SK-N-SH (cell line): ENCODE results near the gene EIF2B4. TPM values are rescaled to one million over a fixed set of nuclear protein-coding genes. Genes with fewer than 3 reads are reported as not detected.

Experiments
- CTCF ChIA-PET: fragments of 300-600, 350-600 bp; formaldehyde crosslinking; extraction: SDS; loops from one replicate; lab custom pipeline; 2021; lab: Yijun Ruan, JAX
- POLR2A ChIA-PET: fragments of 350-600 bp; sonication (Branson Sonifier 250); formaldehyde crosslinking; extraction: SDS; loops from one replicate; lab custom pipeline; 2020; ENCODE audit warnings: antibody characterized with exemption, inconsistent platforms; lab: Yijun Ruan, JAX
- DNase-seq: peaks from one replicate; pipeline ENCODE4 v3.0.0; 2012
- H2AFZ ChIP-seq: fragments of 200-600 bp; sonication (generic); 2 replicates; pipeline ENCODE4 v1.8.1; 2016; ENCODE audit warnings: antibody characterized with exemption, mild to moderate bottlenecking, low read depth
- H3F3A ChIP-seq: fragments of 200-600 bp; sonication (generic); replicated peaks from 2 replicates; pipeline ENCODE3; 2016; ENCODE audit warnings: antibody characterized with exemption, mild to moderate bottlenecking; ENCODE audit not compliant: insufficient read depth
- H3K27ac ChIP-seq, 2 experiments: fragments of 200-500 bp in 1 of 2; fragments of 200-600 bp in 1 of 2; sonication (Bioruptor generic) in 1 of 2; sonication (generic), shearing (Covaris generic) in 1 of 2; 2 replicates each; pipeline versions ENCODE4 v1.5.1 to v1.6.1; 2014 to 2016; ENCODE audit warnings: low read depth in 2 of 2, inconsistent platforms in 1 of 2, low read length in 1 of 2, mild to moderate bottlenecking in 1 of 2, mixed read lengths in 1 of 2
- H3K27me3 ChIP-seq: fragments of 200-600 bp; sonication (generic), shearing (Covaris generic); 2 replicates; pipeline ENCODE4 v1.6.1; 2016; ENCODE audit warnings: mixed run types; ENCODE audit not compliant: insufficient read depth
- H3K36me3 ChIP-seq, 2 experiments: fragments of 200-500 bp in 1 of 2; fragments of 200-600 bp in 1 of 2; sonication (Bioruptor generic) in 1 of 2; sonication (generic) in 1 of 2; replicated peaks in 1 of 2; 2 replicates each; pipeline versions ENCODE3 to v1.5.1; 2014 to 2016; ENCODE audit warnings: low read length in 1 of 2, mild to moderate bottlenecking in 1 of 2; ENCODE audit not compliant: insufficient read depth in 2 of 2, control insufficient read depth in 1 of 2
- H3K4me1 ChIP-seq, 2 experiments: fragments of 200-500 bp in 1 of 2; fragments of 200-600 bp in 1 of 2; sonication (Bioruptor generic) in 1 of 2; sonication (generic), shearing (Covaris generic) in 1 of 2; 2 replicates each; pipeline versions ENCODE4 v1.5.1 to v1.6.1; 2014 to 2016; ENCODE audit warnings: low read depth in 1 of 2, low read length in 1 of 2, mixed run types in 1 of 2; ENCODE audit not compliant: insufficient read depth in 2 of 2, control insufficient read depth in 1 of 2
- H3K4me2 ChIP-seq: fragments of 200-600 bp; sonication (generic), shearing (Covaris generic); 2 replicates; pipeline ENCODE4 v1.6.1; 2017; ENCODE audit warnings: mixed run types
- H3K4me3 ChIP-seq, 2 experiments: fragments of 200-500 bp in 1 of 2; fragments of 200-600 bp in 1 of 2; sonication (Bioruptor generic) in 1 of 2; sonication (generic), shearing (Covaris generic) in 1 of 2; 2 replicates each; pipeline versions ENCODE4 v1.5.1 to v1.8.1; 2014 to 2016; ENCODE audit warnings: low read depth in 2 of 2, inconsistent platforms in 1 of 2, low read length in 1 of 2, mild to moderate bottlenecking in 1 of 2, mixed read lengths in 1 of 2, moderate library complexity in 1 of 2
- H3K79me2 ChIP-seq: fragments of 200-600 bp; sonication (generic); 2 replicates; pipeline ENCODE4 v1.8.1; 2017; ENCODE audit warnings: mild to moderate bottlenecking; ENCODE audit not compliant: insufficient read depth
- H3K9ac ChIP-seq: fragments of 200-600 bp; sonication (generic); 2 replicates; pipeline ENCODE4 v1.6.1; 2017; ENCODE audit warnings: mixed run types
- H3K9me2 ChIP-seq: fragments of 200-600 bp; sonication (generic); 2 replicates; pipeline ENCODE4 v1.6.1; 2017; ENCODE audit warnings: mixed run types
- H3K9me3 ChIP-seq: fragments of 200-600 bp; sonication (generic); 2 replicates; pipeline ENCODE4 v1.6.1; 2017; ENCODE audit warnings: mixed run types, mild to moderate bottlenecking, moderate library complexity
- H4K20me1 ChIP-seq: fragments of 200-600 bp; sonication (generic); 2 replicates; pipeline ENCODE4 v1.6.1; 2017; ENCODE audit warnings: mild to moderate bottlenecking, mixed run types; ENCODE audit not compliant: insufficient read depth
- EP300 ChIP-seq, 2 experiments: IDR thresholded peaks; 2 replicates each; pipeline versions ENCODE4 v1.4.0 to v1.6.1; 2012; ENCODE audit warnings: borderline replicate concordance in 1 of 2, low read depth in 1 of 2, low read length in 1 of 2
- FOSL2 ChIP-seq: IDR thresholded peaks from 2 replicates; pipeline ENCODE4 v1.4.0; 2012; ENCODE audit warnings: low read depth, mild to moderate bottlenecking, moderate library complexity, borderline replicate concordance
- FOXJ3 ChIP-seq: sonication (generic); formaldehyde crosslinking; IDR thresholded peaks from 2 replicates; pipeline ENCODE4 v1.5.1; 2020; ENCODE audit warnings: mild to moderate bottlenecking, missing genetic modification reagents
- RCOR1 ChIP-seq: fragments of 150-350 bp; IDR thresholded peaks from 2 replicates; pipeline ENCODE4 v1.6.1; 2017; ENCODE audit warnings: antibody characterized with exemption, low read length
- RFX5 ChIP-seq: IDR thresholded peaks from 2 replicates; pipeline ENCODE4 v1.6.1; 2012; ENCODE audit warnings: mild to moderate bottlenecking, improper control_type of control experiment, low read length
- SMC3 ChIP-seq: IDR thresholded peaks from 2 replicates; pipeline ENCODE4 v1.6.1; 2012; ENCODE audit warnings: low read depth, low read length, improper control_type of control experiment
- TCF12 ChIP-seq: IDR thresholded peaks from 2 replicates; pipeline ENCODE4 v1.4.0; 2012
- YY1 ChIP-seq: IDR thresholded peaks from 2 replicates; pipeline ENCODE4 v1.4.0; 2012; ENCODE audit warnings: low read depth, mild to moderate bottlenecking
- WGBS: methylation state at CpG from one replicate; pipeline ENCODE4 v1.1.6; 2017; ENCODE audit warnings: low lambda C conversion rate; 5-methylcytosine and 5-hydroxymethylcytosine counted together
- polyA plus RNA-seq, 3 experiments: library from polyadenylated mRNA; depleted of rRNA; stranded (reverse); fragments of >200 nt; gene quantifications; 2 replicates each; pipeline ENCODE4 v1.2.3, GENCODE V29; 2012
- TF ChIP-seq, protein P1 (sequence below): IDR thresholded peaks from 2 replicates; pipeline ENCODE4; 2012
- TF ChIP-seq, protein P2 (sequence below): IDR thresholded peaks from 2 replicates; pipeline ENCODE4 v1.4.0; 2012; ENCODE audit warnings: low read depth, borderline replicate concordance
- TF ChIP-seq, protein P3 (sequence below): IDR thresholded peaks from 2 replicates; pipeline ENCODE4 v1.4.0; 2012; ENCODE audit warnings: low read depth, borderline replicate concordance
- TF ChIP-seq, protein P4 (sequence below): IDR thresholded peaks from 2 replicates; pipeline ENCODE4 v1.4.0; 2012; ENCODE audit warnings: low read depth

EIF2B4 gene
- polyA plus RNA-seq, 1 of the 3 experiments (the other 2 are of a cell fraction): 51.7 TPM

GRCh38 chr2:27379383-27379835 is 9.3 kb upstream of the EIF2B4 start:
- Histone ChIP-seq H3K9me2 (no peaks in the 10 kb centered on the region), H4K20me1 (peaks cover 4% of the 10 kb centered on the region; the same call in 1 of the 2 replicates), H3F3A (peaks cover 39% of the 10 kb centered on the region), H3K79me2 (peaks cover 36% of the 10 kb centered on the region), H3K4me3 (peak overlapping the region; percentile 80 to 86), H3K9ac (peak overlapping the region; percentile 77), H3K27me3 (no peaks in the 10 kb centered on the region), H2AFZ (no peak overlapping the region), H3K4me2 (peak overlapping the region; percentile 89)
- no peak for DNase-seq
- 63% methylated on average over 2 of the region's 2 CpGs for WGBS
- TF ChIP-seq RCOR1: peak; percentile 6; the same call in 1 of the 2 replicates
- TF ChIP-seq, protein P1, sequence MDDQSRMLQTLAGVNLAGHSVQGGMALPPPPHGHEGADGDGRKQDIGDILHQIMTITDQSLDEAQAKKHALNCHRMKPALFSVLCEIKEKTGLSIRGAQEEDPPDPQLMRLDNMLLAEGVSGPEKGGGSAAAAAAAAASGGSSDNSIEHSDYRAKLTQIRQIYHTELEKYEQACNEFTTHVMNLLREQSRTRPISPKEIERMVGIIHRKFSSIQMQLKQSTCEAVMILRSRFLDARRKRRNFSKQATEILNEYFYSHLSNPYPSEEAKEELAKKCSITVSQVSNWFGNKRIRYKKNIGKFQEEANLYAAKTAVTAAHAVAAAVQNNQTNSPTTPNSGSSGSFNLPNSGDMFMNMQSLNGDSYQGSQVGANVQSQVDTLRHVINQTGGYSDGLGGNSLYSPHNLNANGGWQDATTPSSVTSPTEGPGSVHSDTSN: 0 out of 2 replicates have a peak, but pooled peaks have one; percentile 2
- TF ChIP-seq YY1: no peak
- TF ChIP-seq, all 33 proteins: peak for 2
- Histone ChIP-seq H3K9me3 (no peaks in the 10 kb centered on the region), H3K4me1 (peaks cover 15 to 58% of the 10 kb centered on the region in 2 experiments; a peak in 3 of 4 replicates), H3K36me3 (peaks cover 49 to 79% of the 10 kb centered on the region in 2 experiments), H3K27ac (peak overlapping the region; percentile 68 to 95)
- POLR2A ChIA-PET: interaction anchor here (1.3 to 4.4 kb wide), 6 partner anchors 8 to 249 kb away, joined by 3 to 34 read pairs (median 18); partner anchors contain the start of genes CCDC121, EIF2B4, GPN1 and GTF3C2
- CTCF ChIA-PET: interaction anchor here (1.3 to 5.7 kb wide), 4 partner anchors 9 to 304 kb away, joined by 4 to 36 read pairs (median 16); partner anchors contain the start of genes EIF2B4, PPM1G and SNX17

- no peak overlapping the region for H2AFZ ChIP-seq
- WGBS: 87% methylated on average over 9 of the region's 9 CpGs
- peak overlapping the region; percentile 89 for H3K4me2 ChIP-seq
- peak overlapping the region; percentile 68 to 95 for H3K27ac ChIP-seq
- CTCF ChIA-PET: interaction anchor here (1.3 to 5.7 kb wide), 3 partner anchors 9 to 305 kb away, joined by 4 to 36 read pairs (median 28); partner anchors contain the start of genes EIF2B4, PPM1G and SNX17
- no peak for DNase-seq
- peaks cover 49 to 79% of the 10 kb centered on the region in 2 experiments for H3K36me3 ChIP-seq
- H3K27me3 ChIP-seq: no peaks in the 10 kb centered on the region
- peaks cover 15 to 58% of the 10 kb centered on the region in 2 experiments; a peak in 3 of 4 replicates for H3K4me1 ChIP-seq
- H3K79me2 ChIP-seq: peaks cover 42% of the 10 kb centered on the region
- H3K9me2 ChIP-seq: no peaks in the 10 kb centered on the region
- H4K20me1 ChIP-seq: peaks cover 4% of the 10 kb centered on the region; the same call in 1 of the 2 replicates
- H3K9me3 ChIP-seq: no peaks in the 10 kb centered on the region
- TF ChIP-seq RFX5 (no peak), EP300 (IDR thresholded peaks at IDR 0.05; ENCODE audit: borderline replicate concordance in 1 of 2, low read depth in 1 of 2, low read length in 1 of 2) (no peak), FOSL2 (no peak), FOXJ3 (CRISPR knock-in tag) (no peak), RCOR1 (no peak), SMC3 (no peak), TCF12 (no peak)
- TF ChIP-seq, protein P2, sequence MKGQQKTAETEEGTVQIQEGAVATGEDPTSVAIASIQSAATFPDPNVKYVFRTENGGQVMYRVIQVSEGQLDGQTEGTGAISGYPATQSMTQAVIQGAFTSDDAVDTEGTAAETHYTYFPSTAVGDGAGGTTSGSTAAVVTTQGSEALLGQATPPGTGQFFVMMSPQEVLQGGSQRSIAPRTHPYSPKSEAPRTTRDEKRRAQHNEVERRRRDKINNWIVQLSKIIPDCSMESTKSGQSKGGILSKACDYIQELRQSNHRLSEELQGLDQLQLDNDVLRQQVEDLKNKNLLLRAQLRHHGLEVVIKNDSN: no peak
- TF ChIP-seq, protein P3, sequence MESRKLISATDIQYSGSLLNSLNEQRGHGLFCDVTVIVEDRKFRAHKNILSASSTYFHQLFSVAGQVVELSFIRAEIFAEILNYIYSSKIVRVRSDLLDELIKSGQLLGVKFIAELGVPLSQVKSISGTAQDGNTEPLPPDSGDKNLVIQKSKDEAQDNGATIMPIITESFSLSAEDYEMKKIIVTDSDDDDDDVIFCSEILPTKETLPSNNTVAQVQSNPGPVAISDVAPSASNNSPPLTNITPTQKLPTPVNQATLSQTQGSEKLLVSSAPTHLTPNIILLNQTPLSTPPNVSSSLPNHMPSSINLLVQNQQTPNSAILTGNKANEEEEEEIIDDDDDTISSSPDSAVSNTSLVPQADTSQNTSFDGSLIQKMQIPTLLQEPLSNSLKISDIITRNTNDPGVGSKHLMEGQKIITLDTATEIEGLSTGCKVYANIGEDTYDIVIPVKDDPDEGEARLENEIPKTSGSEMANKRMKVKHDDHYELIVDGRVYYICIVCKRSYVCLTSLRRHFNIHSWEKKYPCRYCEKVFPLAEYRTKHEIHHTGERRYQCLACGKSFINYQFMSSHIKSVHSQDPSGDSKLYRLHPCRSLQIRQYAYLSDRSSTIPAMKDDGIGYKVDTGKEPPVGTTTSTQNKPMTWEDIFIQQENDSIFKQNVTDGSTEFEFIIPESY: no peak
- TF ChIP-seq, protein P4, sequence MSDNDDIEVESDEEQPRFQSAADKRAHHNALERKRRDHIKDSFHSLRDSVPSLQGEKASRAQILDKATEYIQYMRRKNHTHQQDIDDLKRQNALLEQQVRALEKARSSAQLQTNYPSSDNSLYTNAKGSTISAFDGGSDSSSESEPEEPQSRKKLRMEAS: no peak
- POLR2A ChIA-PET: interaction anchor here (1.3 to 4.4 kb wide), 6 partner anchors 8 to 250 kb away, joined by 3 to 34 read pairs (median 18); partner anchors contain the start of genes CCDC121, EIF2B4, GPN1 and GTF3C2
- peaks cover 35% of the 10 kb centered on the region for H3F3A ChIP-seq
- peak overlapping the region; percentile 77 for H3K9ac ChIP-seq
- peak overlapping the region; percentile 80 to 86; a peak in 3 of 4 replicates for H3K4me3 ChIP-seq
These were observed 8.7 kb upstream of the EIF2B4 start for GRCh38 chr2:27378809-27379290.
